Caco-2 (cell line): Measurements from ENCODE around the gene NEDD9. TPM values are rescaled to one million over a fixed set of nuclear protein-coding genes. Genes with fewer than 3 reads are reported as not detected.

Experiments used
- BruUV-seq: library from RNA; stranded (reverse); fragments of 400-500 nt; replicated peaks from 2 replicates; lab custom pipeline; 2021; lab: Mats Ljungman, UMichigan
- CTCF ChIA-PET: fragments of 300-600 bp; sonication (Branson Sonifier 250); formaldehyde crosslinking; loops from one replicate; lab custom pipeline; 2022; ENCODE audit warnings: antibody characterized with exemption; lab: Charles Lee
- POLR2A ChIA-PET: fragments of 300-600 bp; sonication (Branson Sonifier 250); formaldehyde crosslinking; loops from one replicate; lab custom pipeline; 2022; ENCODE audit warnings: antibody characterized with exemption; lab: Charles Lee
- DNase-seq, 2 experiments: peaks; one replicate each; pipeline versions ENCODE4 v3.0.0 to v3.0.0-alpha.2; 2020 to 2022
- H3K27me3 ChIP-seq: replicated peaks from 2 replicates; pipeline ENCODE4 v1.6.0; 2011; ENCODE audit warnings: low read length; ENCODE audit not compliant: control insufficient read depth, insufficient read depth
- H3K36me3 ChIP-seq: 2 replicates; pipeline ENCODE4 v1.5.1; 2011; ENCODE audit warnings: low read length; ENCODE audit not compliant: control insufficient read depth, insufficient read depth
- H3K4me1 ChIP-seq: fragments of 250-450 bp; sonication (Bioruptor Pico); 2 replicates; pipeline ENCODE4 v1.5.1; 2020; ENCODE audit warnings: mild to moderate bottlenecking
- H3K4me3 ChIP-seq: 2 replicates; pipeline ENCODE4 v1.5.1; 2011; ENCODE audit warnings: low read depth, mild to moderate bottlenecking, control low read depth, low read length
- H3K9me3 ChIP-seq: fragments of 250-450 bp; sonication (Bioruptor Pico); 2 replicates; pipeline ENCODE4 v1.5.1; 2020; ENCODE audit warnings: mild to moderate bottlenecking, moderate library complexity
- H3K27ac Mint-ChIP-seq: one replicate; pipeline ENCODE4 v1.8.0; 2022; ENCODE audit warnings: mixed read lengths; ENCODE audit not compliant: unreplicated experiment
- H3K27me3 Mint-ChIP-seq: one replicate; pipeline ENCODE4 v1.8.0; 2022; ENCODE audit warnings: mixed read lengths; ENCODE audit not compliant: insufficient read depth, unreplicated experiment
- H3K36me3 Mint-ChIP-seq: one replicate; pipeline ENCODE4 v1.8.0; 2022; ENCODE audit warnings: mild to moderate bottlenecking, mixed read lengths; ENCODE audit not compliant: insufficient read depth, unreplicated experiment
- H3K4me1 Mint-ChIP-seq: one replicate; pipeline ENCODE4 v1.8.0; 2022; ENCODE audit warnings: low read depth, mixed read lengths; ENCODE audit not compliant: unreplicated experiment
- H3K4me3 Mint-ChIP-seq: one replicate; pipeline ENCODE4 v1.8.0; 2022; ENCODE audit warnings: mild to moderate bottlenecking, moderate library complexity, mixed read lengths; ENCODE audit not compliant: unreplicated experiment
- H3K9me3 Mint-ChIP-seq: one replicate; pipeline ENCODE4 v1.8.0; 2022; ENCODE audit warnings: mixed read lengths; ENCODE audit not compliant: unreplicated experiment
- CTCF ChIP-seq, 2 experiments: fragments of 200-600 bp in 1 of 2; IDR thresholded peaks; 1 replicate in 1 of 2; 2 replicates in 1 of 2; pipeline versions ENCODE4 v1.5.1 to v1.8.0; 2011 to 2022; ENCODE audit warnings: antibody characterized with exemption in 1 of 2, control low read depth in 1 of 2, inconsistent platforms in 1 of 2, low read depth in 1 of 2, low read length in 1 of 2, mild to moderate bottlenecking in 1 of 2, moderate library complexity in 1 of 2; ENCODE audit not compliant: insufficient read depth in 1 of 2, severe bottlenecking in 1 of 2, unreplicated experiment in 1 of 2
- intact Hi-C: fragments of 100-400 bp; cut with micrococcal nuclease; formaldehyde crosslinking; loops from one replicate; pipeline ENCODE4 v1.10.0; 2022; ENCODE audit not compliant: unreplicated experiment
- total RNA-seq: library from RNA; stranded (reverse); gene quantifications from 2 replicates; pipeline ENCODE4 v1.2.3, GENCODE V29; 2022

The NEDD9 gene
- total RNA-seq, 1 experiment from 2014 or later: 36.2 TPM

DNA sequence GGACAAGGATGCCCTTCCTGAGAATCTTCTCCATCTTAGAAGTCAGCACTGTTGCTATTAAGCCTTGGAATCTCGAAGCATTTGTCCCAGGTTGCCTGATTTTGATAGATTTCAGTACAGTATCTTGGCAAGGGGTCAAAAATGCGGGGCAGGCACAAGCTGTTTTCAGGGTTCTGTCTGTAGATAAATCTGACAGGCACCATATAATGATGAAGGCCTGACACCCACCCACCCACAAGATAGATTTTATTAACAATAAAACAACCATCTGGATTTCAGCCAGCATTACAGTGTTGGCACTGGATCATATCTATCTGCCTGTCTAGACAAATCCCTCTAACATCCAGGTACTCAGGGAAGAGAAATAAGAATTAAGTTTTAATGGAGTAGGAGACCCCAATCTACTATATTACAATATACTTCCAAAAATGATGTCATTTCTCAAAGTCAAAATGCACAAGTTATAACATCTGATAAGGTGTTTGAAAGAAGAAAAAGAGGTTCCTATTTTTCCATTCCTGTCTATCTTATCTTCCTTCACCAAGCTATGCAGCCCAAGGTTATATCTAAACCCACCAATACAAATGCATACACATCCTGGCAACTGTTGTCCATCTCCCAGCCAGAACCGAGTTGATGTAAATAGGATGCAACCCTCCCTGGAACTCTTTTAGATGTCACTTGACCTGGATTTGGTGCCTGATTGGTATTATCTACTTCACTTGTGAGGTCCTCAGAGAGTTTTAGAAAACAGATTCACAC lies 10.7 kb downstream of the NEDD9 start:
- Mint-ChIP-seq H3K4me3 (no peak overlapping the region), H3K27me3 (no peaks in the 10 kb centered on the region), H3K4me1 (peaks cover 49% of the 10 kb centered on the region), H3K36me3 (peaks cover 84% of the 10 kb centered on the region), H3K9me3 (no peaks in the 10 kb centered on the region), H3K27ac (peak overlapping the region; percentile 41)
- no peak for TF ChIP-seq CTCF (IDR thresholded peaks at IDR 0.05; ENCODE audit: insufficient read depth in 1 of 2, low read depth in 1 of 2, low read length in 1 of 2, severe bottlenecking in 1 of 2, unreplicated experiment in 1 of 2)
- CTCF ChIA-PET: no interaction called here
- POLR2A ChIA-PET: interaction anchor here (0.9 kb wide), 1 partner anchor 11 kb away, joined by 6 read pairs; the partner anchor contains the start of gene NEDD9
- DNase-seq: no peak
- Histone ChIP-seq H3K27me3 (no peaks in the 10 kb centered on the region), H3K9me3 (no peaks in the 10 kb centered on the region), H3K4me3 (no peak overlapping the region), H3K4me1 (peaks cover 44% of the 10 kb centered on the region), H3K36me3 (no peaks in the 10 kb centered on the region)
- BruUV-seq: no TSS peak
- intact Hi-C loops: no loop called here

GRCh38 chr6:11219400-11219834 lies 13.1 kb downstream of the NEDD9 start:
- H3K4me3 Mint-ChIP-seq: peak overlapping the region; percentile 29
- no peaks in the 10 kb centered on the region for H3K9me3 Mint-ChIP-seq
- BruUV-seq: no TSS peak
- H3K27me3 Mint-ChIP-seq: no peaks in the 10 kb centered on the region
- intact Hi-C loops: loop anchor here (5.0 kb wide), 1 partner anchor 123 kb away; no protein-coding TSS in a partner anchor
- H3K4me1 ChIP-seq: peaks cover 32% of the 10 kb centered on the region
- H3K9me3 ChIP-seq: no peaks in the 10 kb centered on the region
- ChIA-PET POLR2A (no interaction called here), CTCF (interaction anchor here (1.8 kb wide), 1 partner anchor 13 kb away, joined by 5 read pairs; the partner anchor contains the start of gene NEDD9)
- no peaks in the 10 kb centered on the region for H3K36me3 ChIP-seq
- H3K27ac Mint-ChIP-seq: peak overlapping the region; percentile 69
- H3K36me3 Mint-ChIP-seq: peaks cover 92% of the 10 kb centered on the region
- no peaks in the 10 kb centered on the region for H3K27me3 ChIP-seq
- no peak for DNase-seq
- TF ChIP-seq CTCF (IDR thresholded peaks at IDR 0.05; ENCODE audit: insufficient read depth in 1 of 2, low read depth in 1 of 2, low read length in 1 of 2, severe bottlenecking in 1 of 2, unreplicated experiment in 1 of 2): no peak
- H3K4me3 ChIP-seq: no peak overlapping the region
- H3K4me1 Mint-ChIP-seq: peaks cover 38% of the 10 kb centered on the region

DNA sequence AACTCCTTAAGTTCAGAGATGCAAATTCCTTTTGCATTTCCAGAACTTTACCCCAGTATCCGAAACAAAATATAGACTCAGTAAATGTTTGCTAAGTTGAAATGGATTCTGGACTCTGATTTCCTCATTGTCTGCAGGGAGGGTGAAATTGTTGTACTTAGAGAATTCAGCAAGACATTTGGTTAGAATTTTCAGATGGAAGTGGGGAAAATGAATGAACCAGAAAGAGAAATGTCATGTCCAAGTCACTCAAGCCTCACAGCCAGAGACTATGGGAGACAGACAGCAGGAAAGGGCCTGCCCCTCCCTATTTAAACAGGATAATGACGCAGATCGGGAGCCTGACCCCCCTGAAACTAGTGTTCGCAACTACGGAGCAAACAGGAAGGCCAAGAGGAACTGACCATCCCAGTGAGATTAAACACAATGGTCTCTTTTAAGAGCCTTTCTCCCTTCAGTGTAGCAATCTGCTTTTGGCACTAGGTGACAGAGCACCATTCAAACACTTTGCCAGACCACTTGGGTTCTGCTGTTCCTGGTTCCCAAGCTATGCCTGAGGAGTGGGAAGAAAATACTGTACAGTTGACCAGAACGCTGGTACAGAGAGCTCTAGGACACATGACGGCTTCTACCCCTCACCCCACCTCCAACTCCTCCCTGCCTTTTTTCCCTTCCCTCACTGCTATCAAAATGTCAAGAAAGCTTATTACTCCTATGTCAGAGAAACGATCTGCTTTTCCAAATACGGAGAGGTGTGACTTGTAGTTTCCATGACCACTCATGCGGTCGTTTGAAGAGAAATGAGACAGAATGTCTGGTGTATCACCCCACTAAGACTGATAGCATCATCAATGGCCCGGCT lies 13.7 kb downstream of the NEDD9 start:
- no peak overlapping the region for H3K4me3 ChIP-seq
- DNase-seq: no peak
- peaks cover 32% of the 10 kb centered on the region for H3K4me1 ChIP-seq
- intact Hi-C loops: loop anchor here (5.0 kb wide), 1 partner anchor 124 kb away; no protein-coding TSS in a partner anchor
- ChIA-PET CTCF (interaction anchor here (1.8 kb wide), 1 partner anchor 14 kb away, joined by 5 read pairs; the partner anchor contains the start of gene NEDD9), POLR2A (no interaction called here)
- BruUV-seq: no TSS peak
- peak overlapping the region; percentile 29 for H3K4me3 Mint-ChIP-seq
- peaks cover 34% of the 10 kb centered on the region for H3K4me1 Mint-ChIP-seq
- no peaks in the 10 kb centered on the region for H3K27me3 Mint-ChIP-seq
- H3K36me3 ChIP-seq: no peaks in the 10 kb centered on the region
- no peak for TF ChIP-seq CTCF (IDR thresholded peaks at IDR 0.05; ENCODE audit: insufficient read depth in 1 of 2, low read depth in 1 of 2, low read length in 1 of 2, severe bottlenecking in 1 of 2, unreplicated experiment in 1 of 2)
- no peaks in the 10 kb centered on the region for H3K9me3 Mint-ChIP-seq
- no peaks in the 10 kb centered on the region for H3K27me3 ChIP-seq
- peaks cover 92% of the 10 kb centered on the region for H3K36me3 Mint-ChIP-seq
- H3K9me3 ChIP-seq: no peaks in the 10 kb centered on the region
- H3K27ac Mint-ChIP-seq: peak overlapping the region; percentile 69
